Endodermal cell (in vitro differentiated cells): ENCODE results near the gene SLC5A4. TPM values are rescaled to one million over a fixed set of nuclear protein-coding genes. Genes with fewer than 3 reads are reported as not detected.

Experiments
- DNase-seq: peaks from one replicate; pipeline ENCODE4 v3.0.0-alpha.2; 2017
- H3K27ac ChIP-seq: 2 replicates; pipeline ENCODE4 v1.5.1; 2013; ENCODE audit warnings: mild to moderate bottlenecking, low read depth, low read length, moderate library complexity
- H3K27me3 ChIP-seq: 2 replicates; pipeline ENCODE4 v1.6.1; 2013; ENCODE audit warnings: mild to moderate bottlenecking, low read length, moderate library complexity; ENCODE audit not compliant: insufficient read depth, control insufficient read depth, poor library complexity, severe bottlenecking
- H3K36me3 ChIP-seq: 2 replicates; pipeline ENCODE4 v1.7.0; 2013; ENCODE audit warnings: mild to moderate bottlenecking, low read length, moderate library complexity; ENCODE audit not compliant: control insufficient read depth, insufficient read depth
- H3K4me1 ChIP-seq: one replicate; pipeline ENCODE4 v1.7.0; 2013; ENCODE audit warnings: low read length; ENCODE audit not compliant: control insufficient read depth, insufficient read depth
- H3K4me3 ChIP-seq: 2 replicates; pipeline ENCODE4 v1.5.1; 2013; ENCODE audit warnings: mild to moderate bottlenecking, low read length, moderate library complexity
- H3K9ac ChIP-seq: 2 replicates; pipeline ENCODE4 v1.6.1; 2013; ENCODE audit warnings: mild to moderate bottlenecking, low read length, moderate library complexity; ENCODE audit not compliant: poor library complexity, severe bottlenecking; ENCODE audit errors: extremely low read depth
- H3K9me3 ChIP-seq: 2 replicates; pipeline ENCODE4 v1.6.1; 2013; ENCODE audit warnings: mild to moderate bottlenecking, low read length, moderate library complexity; ENCODE audit not compliant: control insufficient read depth
- H3K27ac Mint-ChIP-seq: 2 replicates; pipeline ENCODE4 v1.8.0; 2020; ENCODE audit warnings: mixed read lengths
- H3K27me3 Mint-ChIP-seq: 2 replicates; pipeline ENCODE4 v1.8.0; 2021; ENCODE audit warnings: mild to moderate bottlenecking, mixed read lengths; ENCODE audit not compliant: insufficient read depth
- H3K36me3 Mint-ChIP-seq: 2 replicates; pipeline ENCODE4 v1.8.0; 2020; ENCODE audit warnings: low read depth, mixed read lengths
- H3K4me1 Mint-ChIP-seq: 2 replicates; pipeline ENCODE4 v1.8.0; 2020; ENCODE audit warnings: mixed read lengths
- H3K4me3 Mint-ChIP-seq: 2 replicates; pipeline ENCODE4 v1.8.0; 2020; ENCODE audit warnings: mild to moderate bottlenecking, moderate library complexity, mixed read lengths
- H3K9me3 Mint-ChIP-seq: 2 replicates; pipeline ENCODE4 v1.8.0; 2020; ENCODE audit warnings: mild to moderate bottlenecking, mixed read lengths
- CTCF ChIP-seq: fragments of 200-600 bp; sonication (generic); conservative IDR thresholded peaks from 2 replicates; pipeline ENCODE4 v1.5.0; 2021; ENCODE audit warnings: antibody characterized with exemption, mild to moderate bottlenecking
- WGBS, 2 experiments: methylation state at CpG; one replicate each; pipeline versions ENCODE4 v1.1.5 to v1.1.7; 2013; ENCODE audit warnings: missing lambda C conversion rate in 2 of 2, mixed read lengths in 1 of 2; ENCODE audit not compliant: insufficient coverage in 1 of 2, insufficient read length in 1 of 2; 5-methylcytosine and 5-hydroxymethylcytosine counted together
- total RNA-seq, 2 donors: library from RNA; stranded (reverse); fragmentation: NEBNext Ultra II Directional in 1 of 2; extraction: Animal tissue kit (Norgen Biotek cat#: 25700) in 1 of 2; gene quantifications; 2 replicates in 1 of 2; 3 replicates in 1 of 2; pipeline ENCODE4 v1.2.1, GENCODE V29; 2021

SLC5A4 gene
- total RNA-seq, 2 donors from 2014 or later, result not detected

- no peaks in the 10 kb centered on the region for H3K27me3 Mint-ChIP-seq
- WGBS, 2 experiments, result 95 to 99% methylated on average over 13 to 18 of the region's 18 CpGs
- TF ChIP-seq CTCF, result no peak
Measured at GRCh38 chr22:32271389-32271788, 16.2 kb upstream of the SLC5A4 start.

GRCh38 chr22:32270641-32271369, 15.7 kb upstream of the SLC5A4 start:
- Mint-ChIP-seq H3K4me1 (no peaks in the 10 kb centered on the region), H3K4me3 (no peak overlapping the region), H3K27ac (no peak overlapping the region), H3K9me3 (no peaks in the 10 kb centered on the region), H3K36me3 (peaks cover 53% of the 10 kb centered on the region), H3K27me3 (no peaks in the 10 kb centered on the region)
- peaks cover 26% of the 10 kb centered on the region for H3K36me3 ChIP-seq
- H3K27me3 ChIP-seq, result no peaks in the 10 kb centered on the region
- 89 to 92% methylated on average over 17 to 25 of the region's 25 CpGs for WGBS, 2 experiments
- H3K4me1 ChIP-seq, result no peaks in the 10 kb centered on the region
- no peak overlapping the region for H3K9ac ChIP-seq
- TF ChIP-seq CTCF, result no peak
- DNase-seq, result no peak
- H3K4me3 ChIP-seq, result no peak overlapping the region
- H3K9me3 ChIP-seq, result no peaks in the 10 kb centered on the region
- H3K27ac ChIP-seq, result no peak overlapping the region

More at GRCh38 chr22:32271389-32271788, 16.2 kb upstream of the SLC5A4 start:
- Histone ChIP-seq H3K9me3 (no peaks in the 10 kb centered on the region), H3K4me1 (no peaks in the 10 kb centered on the region), H3K9ac (no peak overlapping the region), H3K27me3 (no peaks in the 10 kb centered on the region), H3K4me3 (no peak overlapping the region), H3K27ac (no peak overlapping the region), H3K36me3 (peaks cover 31% of the 10 kb centered on the region)
- Mint-ChIP-seq H3K36me3 (peaks cover 53% of the 10 kb centered on the region), H3K9me3 (no peaks in the 10 kb centered on the region), H3K27ac (no peak overlapping the region), H3K4me3 (no peak overlapping the region), H3K4me1 (no peaks in the 10 kb centered on the region)
- no peak for DNase-seq

GRCh38 chr22:32269316-32269715, 14.2 kb upstream of the SLC5A4 start:
- TF ChIP-seq CTCF, result no peak
- WGBS, 2 experiments, result 92 to 98% methylated on average over 7 to 16 of the region's 16 CpGs
- H3K36me3 Mint-ChIP-seq, result peaks cover 44% of the 10 kb centered on the region

More at GRCh38 chr22:32269316-32269715, 14.2 kb upstream of the SLC5A4 start:
- Mint-ChIP-seq H3K27me3 (no peaks in the 10 kb centered on the region), H3K27ac (no peak overlapping the region), H3K9me3 (no peaks in the 10 kb centered on the region), H3K4me1 (no peaks in the 10 kb centered on the region), H3K4me3 (no peak overlapping the region)
- no peak for DNase-seq
- Histone ChIP-seq H3K27ac (no peak overlapping the region), H3K27me3 (no peaks in the 10 kb centered on the region), H3K36me3 (peaks cover 20% of the 10 kb centered on the region), H3K9ac (no peak overlapping the region), H3K9me3 (no peaks in the 10 kb centered on the region), H3K4me1 (no peaks in the 10 kb centered on the region), H3K4me3 (no peak overlapping the region)
